PFSK-1 (cell line): Measurements from ENCODE around the gene TCEAL1.

Experiments
- POLR2AphosphoS5 ChIP-seq: IDR thresholded peaks from 2 replicates; pipeline ENCODE4 v1.6.1; 2012; ENCODE audit warnings: low read depth, mild to moderate bottlenecking, control low read depth, low read length, moderate library complexity
- TF ChIP-seq, protein P1 (sequence below), 2 experiments: IDR thresholded peaks; 2 replicates each; pipeline versions ENCODE4 v1.6.1 to v1.8.0; 2011 to 2012; ENCODE audit warnings: low read depth in 2 of 2, low read length in 2 of 2, control low read depth in 1 of 2, inconsistent platforms in 1 of 2, mild to moderate bottlenecking in 1 of 2, moderate library complexity in 1 of 2; ENCODE audit not compliant: insufficient read depth in 1 of 2

DNA sequence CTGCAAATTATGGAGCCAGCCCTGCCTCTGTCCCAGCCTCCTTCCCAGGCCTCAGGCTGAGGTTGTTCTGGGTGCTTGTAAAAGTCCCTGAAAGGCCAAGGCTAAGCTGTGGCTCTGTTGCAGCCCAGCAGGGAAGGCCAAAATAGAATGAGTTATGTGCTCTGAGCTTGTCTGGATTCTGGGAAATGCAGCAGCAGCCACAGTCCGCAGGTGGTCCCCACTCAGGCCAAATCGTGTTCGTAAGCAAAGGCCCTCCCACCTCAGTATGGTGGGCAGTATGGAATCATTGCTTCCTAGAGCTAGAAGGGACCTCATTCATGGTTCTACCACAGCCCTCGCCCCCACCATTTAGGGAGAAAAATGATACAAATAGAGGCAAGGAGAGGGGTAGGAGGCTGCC is 4.7 kb upstream of the TCEAL1 start:
- no peak for TF ChIP-seq POLR2AphosphoS5
- TF ChIP-seq, protein P1, sequence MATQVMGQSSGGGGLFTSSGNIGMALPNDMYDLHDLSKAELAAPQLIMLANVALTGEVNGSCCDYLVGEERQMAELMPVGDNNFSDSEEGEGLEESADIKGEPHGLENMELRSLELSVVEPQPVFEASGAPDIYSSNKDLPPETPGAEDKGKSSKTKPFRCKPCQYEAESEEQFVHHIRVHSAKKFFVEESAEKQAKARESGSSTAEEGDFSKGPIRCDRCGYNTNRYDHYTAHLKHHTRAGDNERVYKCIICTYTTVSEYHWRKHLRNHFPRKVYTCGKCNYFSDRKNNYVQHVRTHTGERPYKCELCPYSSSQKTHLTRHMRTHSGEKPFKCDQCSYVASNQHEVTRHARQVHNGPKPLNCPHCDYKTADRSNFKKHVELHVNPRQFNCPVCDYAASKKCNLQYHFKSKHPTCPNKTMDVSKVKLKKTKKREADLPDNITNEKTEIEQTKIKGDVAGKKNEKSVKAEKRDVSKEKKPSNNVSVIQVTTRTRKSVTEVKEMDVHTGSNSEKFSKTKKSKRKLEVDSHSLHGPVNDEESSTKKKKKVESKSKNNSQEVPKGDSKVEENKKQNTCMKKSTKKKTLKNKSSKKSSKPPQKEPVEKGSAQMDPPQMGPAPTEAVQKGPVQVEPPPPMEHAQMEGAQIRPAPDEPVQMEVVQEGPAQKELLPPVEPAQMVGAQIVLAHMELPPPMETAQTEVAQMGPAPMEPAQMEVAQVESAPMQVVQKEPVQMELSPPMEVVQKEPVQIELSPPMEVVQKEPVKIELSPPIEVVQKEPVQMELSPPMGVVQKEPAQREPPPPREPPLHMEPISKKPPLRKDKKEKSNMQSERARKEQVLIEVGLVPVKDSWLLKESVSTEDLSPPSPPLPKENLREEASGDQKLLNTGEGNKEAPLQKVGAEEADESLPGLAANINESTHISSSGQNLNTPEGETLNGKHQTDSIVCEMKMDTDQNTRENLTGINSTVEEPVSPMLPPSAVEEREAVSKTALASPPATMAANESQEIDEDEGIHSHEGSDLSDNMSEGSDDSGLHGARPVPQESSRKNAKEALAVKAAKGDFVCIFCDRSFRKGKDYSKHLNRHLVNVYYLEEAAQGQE (IDR thresholded peaks at IDR 0.05; ENCODE audit: insufficient read depth in 1 of 2, low read depth in 2 of 2, low read length in 2 of 2): no peak
